Stimulated activated CD4-positive, alpha-beta T cell treated with anti-CD3 and anti-CD28 coated beads, Interleukin-2, amount 100 ng/mL, for 24 hours (primary cell): ENCODE results near the gene WDR70.
"Not testable (repeated sequence)": the region's sequence is repeated elsewhere in the genome, so short reads cannot be mapped to it uniquely, and the experiment has no call there.

ENCODE experiments used
- DNase-seq, 2 donors: peaks; one replicate each; pipeline ENCODE4 v3.0.0-alpha.2; 2020

Gene WDR70

GRCh38 chr5:37518356-37518755, 139.2 kb downstream of the WDR70 start:
- DNase-seq: not testable (repeated sequence)

DNA sequence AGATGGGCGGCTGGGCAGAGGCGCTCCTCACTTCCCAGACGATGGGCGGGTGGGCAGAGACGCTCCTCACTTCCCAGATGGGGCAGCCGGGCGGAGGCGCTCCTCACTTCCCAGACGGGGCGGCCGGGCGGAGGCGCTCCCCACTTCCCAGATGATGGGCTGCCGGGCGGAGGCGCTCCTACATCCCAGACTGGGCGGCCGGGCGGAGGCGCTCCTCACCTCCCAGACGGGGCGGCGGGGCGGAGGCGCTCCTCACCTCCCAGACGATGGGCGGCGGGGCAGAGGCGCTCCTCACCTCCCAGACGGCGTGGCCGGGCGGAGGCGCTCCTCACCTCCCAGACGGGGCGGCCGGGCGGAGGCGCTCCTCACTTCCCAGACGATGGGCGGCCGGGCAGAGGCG, 140.2 kb downstream of the WDR70 start:
- DNase-seq: no peak

GRCh38 chr5:37519807-37520206, 140.7 kb downstream of the WDR70 start:
- DNase-seq: no peak

- no peak for DNase-seq
Observed at GRCh38 chr5:37520811-37521210, 141.7 kb downstream of the WDR70 start.

GRCh38 chr5:37532976-37533740, 154.0 kb downstream of the WDR70 start:
- no peak for DNase-seq

- DNase-seq: no peak
Observed at GRCh38 chr5:37533851-37534250, 154.7 kb downstream of the WDR70 start.

- DNase-seq: no peak
Observed at GRCh38 chr5:37539459-37539858, 160.3 kb downstream of the WDR70 start.

DNA sequence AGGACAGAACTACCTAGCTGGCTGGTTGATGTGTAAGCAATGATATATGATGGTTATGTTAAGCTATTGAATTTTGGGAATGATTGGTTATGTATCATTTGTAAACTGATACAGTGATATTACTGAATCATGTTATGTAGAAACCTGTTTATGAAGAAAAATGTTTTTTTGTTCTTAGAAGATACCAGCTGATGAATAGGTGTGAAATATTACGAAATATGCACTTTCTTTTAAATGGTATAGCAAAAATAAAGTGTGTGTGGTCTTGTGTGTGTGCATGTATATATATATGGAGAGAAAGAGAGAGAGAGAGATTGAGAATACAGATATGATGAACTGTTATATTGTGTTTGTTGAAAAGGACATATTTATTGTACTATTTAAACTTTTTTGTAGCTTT, 164.1 kb downstream of the WDR70 start:
- DNase-seq: no peak

GRCh38 chr5:37549411-37549810, 170.3 kb downstream of the WDR70 start:
- no peak for DNase-seq

DNA sequence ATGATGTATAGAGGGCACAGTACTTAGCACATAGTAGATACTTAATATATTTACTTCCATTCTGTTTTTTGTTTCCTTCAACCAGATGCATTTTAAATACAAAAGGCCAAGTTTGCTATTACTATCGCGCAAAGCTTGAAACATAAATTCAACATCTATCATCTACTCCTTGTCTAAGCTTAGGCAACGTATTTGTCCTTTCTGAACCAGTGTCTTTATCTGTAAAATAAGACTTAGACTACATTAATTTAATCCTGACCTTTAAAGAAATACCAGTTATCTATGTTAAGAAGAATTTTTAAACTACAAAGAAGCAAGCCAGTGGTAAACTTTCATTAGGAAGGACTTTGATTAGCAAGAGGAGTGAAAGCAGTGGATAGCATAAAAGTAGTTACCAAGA, 173.0 kb downstream of the WDR70 start:
- no peak for DNase-seq

- DNase-seq: no peak
Observed at GRCh38 chr5:37552770-37553719, 173.9 kb downstream of the WDR70 start.

DNA sequence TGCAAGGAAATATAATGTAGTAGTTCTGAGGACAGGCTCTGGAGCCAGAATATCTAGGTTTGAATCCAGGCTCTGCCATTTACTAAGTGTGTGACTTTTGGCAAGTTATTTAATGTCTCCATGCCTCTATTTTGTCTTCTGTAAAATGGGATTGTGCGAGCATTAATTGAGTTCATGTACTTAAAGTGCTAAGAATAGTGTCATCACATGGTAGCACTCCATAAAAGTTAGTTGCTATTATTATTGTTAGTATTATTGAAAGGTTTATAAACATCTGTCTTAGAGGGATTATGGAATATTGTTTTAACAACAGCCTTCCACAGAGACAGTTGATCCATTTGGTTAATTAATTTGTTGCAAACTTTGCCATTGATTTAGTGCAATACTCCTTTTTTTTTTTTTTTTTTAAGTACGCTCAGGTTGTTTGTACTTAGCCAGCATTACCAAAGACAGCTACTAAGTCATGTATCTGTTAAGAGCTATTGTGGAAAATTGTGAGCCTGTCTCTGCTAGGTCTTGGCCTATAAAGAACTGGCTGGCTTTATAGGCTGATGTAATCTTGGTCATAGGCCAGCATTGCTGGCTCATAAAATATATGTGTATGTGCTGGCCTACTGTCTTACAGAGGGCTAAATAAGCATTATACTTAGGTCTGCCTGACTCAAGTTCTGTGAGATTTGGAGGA, 174.7 kb downstream of the WDR70 start:
- no peak for DNase-seq

- no peak for DNase-seq
Observed at GRCh38 chr5:37554405-37554739, 175.3 kb downstream of the WDR70 start.

DNA sequence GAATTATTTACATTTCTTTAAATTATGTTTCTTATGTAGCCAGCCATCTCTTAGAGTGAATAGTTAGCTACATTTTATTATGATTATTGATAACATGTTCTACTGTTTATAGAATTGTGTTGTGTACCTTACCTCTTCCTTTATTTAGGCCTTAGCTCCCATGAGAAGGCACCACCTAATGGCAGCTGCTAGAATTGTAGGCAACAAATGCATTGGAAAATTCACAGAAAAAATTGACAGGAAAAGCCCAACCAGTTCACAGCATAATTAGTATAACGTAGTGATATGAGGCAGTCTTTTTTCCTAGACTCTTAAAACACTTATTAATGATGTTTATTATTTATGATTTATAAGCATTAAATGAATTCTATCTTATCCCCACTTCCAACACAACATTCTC, 175.8 kb downstream of the WDR70 start:
- DNase-seq: no peak

DNA sequence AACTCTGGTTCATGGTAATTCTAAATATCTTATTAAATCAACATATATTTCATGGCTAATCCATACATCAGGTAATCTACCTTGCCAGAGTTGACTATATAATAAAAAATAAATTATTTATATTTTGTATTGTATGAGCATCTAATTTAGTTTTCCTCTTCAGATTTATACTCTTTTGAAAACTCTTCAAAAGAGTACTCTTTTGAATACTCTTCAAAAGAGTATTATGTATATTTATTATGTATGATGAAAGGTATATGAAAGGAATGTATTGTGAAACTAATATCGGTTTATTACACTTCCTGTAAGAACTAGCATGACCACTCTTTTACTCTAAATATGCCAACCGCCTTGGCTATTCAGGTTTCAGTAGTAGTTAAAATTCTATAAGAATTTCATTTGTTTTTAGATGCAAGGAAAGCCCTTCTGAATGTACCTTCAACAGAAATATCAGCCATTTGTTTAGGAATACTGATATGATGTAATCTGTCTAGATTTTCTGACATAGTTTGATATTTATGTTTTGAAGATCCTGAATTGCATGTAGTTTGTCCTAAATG, 178.7 kb downstream of the WDR70 start:
- no peak for DNase-seq

- no peak for DNase-seq
Observed at GRCh38 chr5:37565062-37565670, 186.0 kb downstream of the WDR70 start.

DNA sequence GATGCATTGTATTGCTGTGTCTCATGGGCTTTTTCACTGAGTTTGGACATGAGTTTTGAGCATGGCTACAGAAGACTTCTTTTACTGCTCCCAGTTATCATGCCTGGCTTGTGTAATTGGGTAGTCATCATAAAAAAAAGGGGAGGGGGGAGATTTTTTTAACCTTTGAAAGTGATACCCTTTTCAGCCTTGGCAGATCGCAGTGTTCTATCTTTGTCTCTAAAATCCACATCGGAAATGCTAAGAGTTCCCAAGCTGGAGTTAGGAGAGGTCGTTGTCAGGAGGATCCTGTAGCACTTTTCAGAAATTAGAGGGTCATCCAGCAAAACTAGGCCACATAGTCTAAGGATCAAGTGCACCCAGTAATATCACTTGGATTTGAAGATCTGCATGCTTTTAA, 188.4 kb downstream of the WDR70 start:
- no peak for DNase-seq

DNA sequence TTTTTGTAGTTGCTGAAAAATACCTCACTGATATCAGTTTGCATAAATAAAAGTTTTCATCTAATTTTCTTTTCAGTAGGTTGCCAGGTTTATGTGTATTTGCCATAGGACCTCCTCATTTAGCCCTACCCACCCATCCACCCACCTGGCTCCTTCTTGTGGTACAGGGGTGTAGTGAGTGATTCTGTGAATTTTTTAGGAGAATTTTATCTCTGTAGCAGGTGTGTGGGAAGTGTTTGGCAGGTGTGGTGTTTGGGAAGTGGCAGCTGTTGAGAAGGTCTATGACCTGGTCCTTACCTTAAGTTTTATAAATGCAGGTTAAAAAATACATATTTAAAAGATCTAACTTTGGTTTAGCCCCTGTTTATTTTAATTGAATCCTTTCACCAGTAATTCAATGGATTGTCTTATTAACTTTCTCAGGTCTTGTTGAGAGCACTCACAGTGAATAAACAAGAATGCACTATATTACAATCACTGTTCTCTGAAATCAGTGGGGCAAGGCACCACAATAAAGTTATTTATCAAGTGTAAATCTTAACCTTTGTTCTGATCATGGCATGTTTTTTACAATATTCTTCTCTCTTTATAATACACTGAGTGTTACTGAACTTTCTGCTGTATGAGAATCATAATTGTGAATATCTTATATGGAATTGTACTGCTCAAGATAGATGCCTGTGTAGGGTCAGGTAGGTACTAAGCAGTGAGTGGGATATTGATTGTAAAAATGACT, 189.1 kb downstream of the WDR70 start:
- no peak for DNase-seq

DNA sequence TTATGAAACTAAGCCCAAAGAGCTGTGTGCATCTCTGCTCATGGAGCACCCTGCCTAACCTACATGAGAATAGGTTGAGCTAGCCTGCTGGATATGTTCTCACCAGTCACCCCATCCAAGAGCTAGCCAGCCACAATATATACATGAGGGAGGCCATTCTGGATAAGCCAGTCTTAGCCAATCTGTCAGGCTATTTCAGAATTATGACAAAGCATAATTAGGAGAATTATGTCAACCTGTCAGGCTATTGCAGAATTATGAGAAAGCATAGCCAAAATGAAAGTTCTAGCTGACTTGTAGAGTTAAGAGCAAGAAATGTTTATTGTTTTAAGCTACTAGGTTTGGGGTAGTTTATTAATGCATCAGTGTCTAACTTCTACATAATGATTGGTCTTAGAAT, 189.8 kb downstream of the WDR70 start:
- no peak for DNase-seq

DNA sequence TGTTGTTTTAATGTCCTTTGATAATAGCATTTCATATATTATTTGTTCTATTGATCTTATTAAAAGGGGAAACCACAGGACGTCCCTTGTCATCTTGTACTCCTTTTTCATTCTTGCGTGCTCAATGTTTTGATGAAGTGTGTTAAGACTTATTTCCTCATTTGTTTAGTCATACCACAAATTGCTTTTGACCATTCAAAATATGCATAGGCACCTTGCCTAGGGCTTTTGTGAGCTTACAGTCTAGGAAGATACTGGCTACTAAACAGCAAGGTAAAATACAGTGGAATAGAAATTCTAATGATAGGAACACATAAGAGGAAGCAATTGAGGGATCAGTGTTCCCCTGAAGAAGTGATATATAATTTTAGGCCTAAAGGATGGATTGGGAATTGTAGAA, 190.3 kb downstream of the WDR70 start:
- DNase-seq: no peak

DNA sequence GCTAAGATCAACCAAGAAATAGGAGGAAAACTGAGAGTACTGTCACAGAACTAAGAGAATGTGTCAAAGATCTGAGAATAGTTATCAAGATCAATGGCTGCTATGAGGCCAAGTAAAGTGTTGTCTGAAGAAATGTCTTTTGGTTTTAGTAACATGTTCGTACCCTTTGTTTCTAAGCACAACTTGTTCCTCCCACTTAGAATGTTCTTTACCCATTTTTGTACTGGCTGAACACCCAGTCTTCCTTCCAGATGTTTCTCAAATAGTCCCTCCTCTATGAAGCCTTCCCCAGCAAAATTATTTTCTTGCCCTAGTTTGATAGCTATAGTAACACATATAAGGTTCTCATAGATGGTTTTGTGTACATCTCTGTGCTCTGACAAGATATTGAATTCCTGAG, 191.5 kb downstream of the WDR70 start:
- no peak for DNase-seq

DNA sequence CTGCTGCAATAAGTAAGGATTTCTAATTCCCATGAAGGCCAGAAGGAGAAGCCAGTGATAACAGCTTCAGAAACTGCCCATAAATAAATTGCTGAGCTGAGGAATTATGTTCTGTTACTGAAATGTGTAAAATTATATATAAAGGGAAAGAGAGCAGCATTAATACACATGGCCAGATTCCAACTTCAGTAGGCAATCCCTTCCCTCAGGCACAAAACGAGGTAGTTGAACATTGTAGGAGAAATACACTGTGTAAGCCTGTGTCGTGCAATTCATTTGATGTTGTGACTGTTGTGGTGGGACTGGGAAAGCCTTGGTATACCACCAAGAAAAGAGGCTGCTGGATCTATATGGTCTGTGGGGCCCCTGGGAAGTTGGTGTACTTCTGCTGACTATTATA, 192.9 kb downstream of the WDR70 start:
- DNase-seq: no peak
